Activated CD4-positive, CD25-positive, alpha-beta regulatory T cell treated with anti-CD3 and anti-CD28 coated beads, Interleukin-2, amount 50 U/mL, for 72 hours (primary cell): ENCODE results near the gene MYRF.
A peak's percentile ranks its signal among the peaks of the same experiment; 100 is the strongest.

ENCODE experiments used
- DNase-seq: peaks from one replicate; pipeline ENCODE4 v3.0.0; 2021

The MYRF gene

DNA sequence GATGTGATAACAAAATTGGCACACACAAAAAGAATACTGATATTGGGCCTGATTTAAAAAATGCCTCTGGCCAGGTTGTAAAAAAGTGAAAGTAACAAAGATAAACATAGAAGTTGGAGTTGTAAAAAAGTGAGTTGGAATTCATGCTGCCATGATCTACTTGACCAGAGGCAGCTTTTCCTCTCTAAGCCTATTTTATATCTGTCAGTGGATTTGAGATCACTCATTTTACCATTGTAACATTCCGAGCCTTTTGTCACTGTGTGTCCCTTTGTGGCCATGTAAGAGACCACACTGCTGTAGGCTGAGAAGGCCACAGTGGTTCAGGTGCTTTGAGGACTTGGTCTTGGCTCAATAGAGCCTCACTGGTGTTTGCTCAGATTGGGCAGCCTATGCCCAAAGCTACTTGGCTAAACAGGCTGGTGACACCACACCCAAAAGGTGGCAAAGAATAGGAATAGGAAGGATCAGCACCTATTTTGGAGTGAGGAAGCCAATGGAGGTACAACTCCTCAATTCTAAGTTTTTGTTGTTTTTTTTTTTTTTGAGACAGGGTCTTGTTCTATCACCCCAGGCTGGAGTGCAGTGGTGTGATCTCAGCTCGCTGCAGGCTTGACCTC lies 47.3 kb downstream of the MYRF start:
- no peak for DNase-seq

DNA sequence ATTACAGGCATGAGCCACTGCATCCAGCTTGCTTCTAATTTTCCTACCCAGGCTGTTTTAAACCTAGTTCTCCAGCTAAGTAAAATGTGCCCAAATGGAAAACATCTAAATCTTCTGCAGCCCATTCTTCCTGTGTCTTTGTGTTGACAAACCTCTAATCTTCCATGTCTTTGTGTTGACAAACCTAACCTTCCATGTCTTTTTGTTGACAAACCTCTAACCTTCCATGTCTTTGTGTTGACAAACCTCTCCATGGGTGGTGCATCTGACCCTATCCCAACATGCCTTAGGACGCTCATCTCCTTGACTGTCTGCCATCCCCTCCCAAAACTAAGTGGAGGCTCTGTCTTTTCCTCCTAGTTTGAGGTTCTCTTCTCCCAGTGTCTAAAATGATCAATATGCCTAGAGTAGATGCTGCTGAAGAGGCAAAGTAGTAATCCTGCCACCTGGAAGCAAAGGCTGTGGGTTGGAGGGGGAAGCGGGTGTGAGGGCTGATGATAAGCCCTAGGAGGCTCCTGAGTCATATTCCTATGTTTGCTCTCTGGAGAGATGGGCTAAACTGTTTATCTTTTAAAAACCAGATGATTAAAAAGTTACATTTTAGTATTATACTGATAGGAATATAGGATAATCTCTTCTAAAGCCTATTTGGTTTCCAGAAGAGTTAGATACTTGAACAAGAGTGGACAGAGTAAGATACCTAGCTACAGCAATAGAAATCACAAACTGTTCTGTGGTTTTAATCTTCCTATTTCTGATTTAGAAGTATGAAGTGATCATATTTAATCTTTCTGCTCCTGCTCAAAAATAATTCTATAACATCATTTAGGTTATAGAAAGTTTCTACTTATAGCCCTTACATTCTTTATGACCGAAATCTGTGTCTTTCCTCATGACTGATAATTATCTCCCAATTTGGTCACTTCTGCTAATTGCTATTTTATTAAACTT lies 48.2 kb downstream of the MYRF start:
- no peak for DNase-seq

- DNase-seq: no peak
These were observed 50.2 kb downstream of the MYRF start for GRCh38 chr11:61802605-61803004.

DNA sequence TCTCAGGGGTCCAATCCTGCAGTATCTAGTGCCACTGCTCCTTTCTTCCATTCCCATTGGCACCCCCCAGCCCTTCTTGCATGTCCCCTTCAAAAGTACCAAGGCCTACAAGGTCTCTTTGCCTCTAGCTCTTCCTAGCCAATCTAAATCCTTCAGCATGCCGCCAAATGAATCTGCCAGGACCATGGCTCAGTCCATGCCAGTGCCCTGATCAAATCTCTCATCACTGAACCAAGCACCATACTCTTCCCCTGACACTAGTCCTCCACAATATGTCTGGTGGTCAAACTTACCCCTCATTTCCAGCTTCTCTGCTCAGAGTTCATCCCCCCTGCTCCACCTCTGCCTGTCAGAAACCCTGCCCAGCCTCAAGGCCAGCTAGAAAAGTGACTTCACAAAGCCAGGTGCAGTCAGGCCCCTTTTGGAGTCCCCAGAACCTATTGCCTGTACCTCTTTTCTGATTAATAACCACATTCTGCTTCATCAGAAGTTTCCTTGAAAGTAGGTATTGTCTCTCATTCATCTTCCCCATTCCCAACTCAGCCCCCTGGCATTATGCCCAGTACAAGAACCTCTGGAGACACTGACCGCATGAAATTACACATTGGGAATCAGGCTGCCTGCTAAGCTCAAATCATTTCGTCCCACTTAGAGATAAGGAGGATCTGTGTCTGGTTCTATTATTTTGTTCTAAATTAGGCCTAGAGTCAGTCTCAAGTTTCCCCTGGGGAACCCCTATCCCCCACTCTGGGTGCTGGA lies 51.6 kb downstream of the MYRF start:
- no peak for DNase-seq

DNA sequence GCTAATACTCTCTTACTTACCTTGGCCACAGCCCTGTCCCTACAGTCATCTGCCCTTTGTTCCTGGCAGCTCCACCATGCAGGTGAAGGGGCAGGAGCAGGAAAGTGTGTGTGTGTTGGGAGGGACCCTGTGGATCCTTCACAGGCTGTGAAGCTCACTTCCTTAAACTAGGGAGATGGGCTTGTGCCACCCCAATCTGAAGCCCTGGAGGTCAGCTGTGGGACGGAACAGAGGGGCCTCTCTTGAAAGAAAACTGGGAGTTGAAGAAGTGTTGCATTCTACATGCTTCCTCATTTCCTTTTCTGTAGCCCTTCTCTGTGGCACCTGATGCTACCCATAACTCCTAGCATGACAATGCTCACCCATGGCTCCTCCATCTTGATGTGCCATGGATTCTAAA lies 52.7 kb downstream of the MYRF start:
- no peak for DNase-seq

DNA sequence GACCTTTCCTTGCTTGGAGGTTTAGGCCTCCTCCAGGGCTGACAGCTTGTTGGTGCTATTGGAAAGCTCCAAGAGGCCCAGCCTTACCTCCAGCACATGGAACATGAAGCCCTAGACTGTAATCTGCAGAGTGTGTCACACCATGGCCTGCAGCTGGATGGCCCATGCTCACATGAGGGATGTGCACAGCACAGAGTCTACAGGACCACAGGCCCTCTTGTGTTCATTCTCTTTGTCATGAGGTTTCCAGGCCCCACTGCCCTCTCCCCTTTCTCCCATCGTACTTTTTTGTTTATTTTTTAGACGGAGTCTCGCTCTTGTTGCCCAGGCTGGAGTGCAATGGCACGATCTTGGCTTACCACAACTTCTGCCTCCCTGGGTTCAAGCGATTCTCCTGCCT lies 54.3 kb downstream of the MYRF start:
- no peak for DNase-seq

DNA sequence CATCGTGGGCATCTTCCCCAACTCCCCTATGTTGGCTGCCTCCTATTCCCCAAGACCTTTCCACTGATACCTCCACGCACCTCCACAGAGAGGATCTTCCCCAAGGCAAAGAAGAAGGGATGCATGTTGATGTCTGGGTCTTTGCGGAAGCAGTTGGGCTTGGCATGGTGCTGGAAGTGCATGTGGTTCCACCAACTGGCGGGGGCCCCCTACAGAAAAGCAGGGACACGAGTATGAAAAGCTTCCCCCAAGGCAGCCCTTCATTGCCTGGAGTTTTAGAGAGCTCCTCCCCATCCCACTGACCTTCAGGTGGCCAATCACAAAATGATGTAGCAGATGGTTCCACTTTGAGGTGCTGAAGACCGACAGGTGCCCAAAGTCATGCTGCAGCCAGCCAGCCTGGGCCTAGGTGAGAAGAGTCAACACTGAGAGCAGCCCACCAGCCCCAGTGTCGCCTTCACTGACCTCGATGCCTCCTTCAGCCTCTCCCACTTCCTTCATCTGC lies 58.3 kb downstream of the MYRF start:
- DNase-seq: no peak

DNA sequence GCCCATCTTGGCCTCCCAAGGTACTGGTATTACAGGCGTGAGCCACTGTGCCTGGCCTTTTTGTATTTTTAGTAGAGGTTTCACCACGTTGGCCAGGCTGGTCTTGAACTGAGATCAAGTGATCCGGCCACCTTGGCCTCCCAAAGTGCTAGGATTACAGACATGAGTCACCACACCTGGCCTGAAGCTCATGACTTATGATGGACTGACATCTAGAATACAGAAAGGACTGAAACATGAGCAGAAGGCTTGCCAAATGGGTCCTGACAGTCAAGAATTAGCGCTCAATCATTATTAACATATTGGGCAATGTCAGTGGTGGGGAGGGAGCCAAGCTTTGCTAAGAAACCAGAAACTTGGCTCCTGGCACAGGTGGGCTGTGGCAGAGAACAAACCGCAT lies 59.4 kb downstream of the MYRF start:
- no peak for DNase-seq

DNA sequence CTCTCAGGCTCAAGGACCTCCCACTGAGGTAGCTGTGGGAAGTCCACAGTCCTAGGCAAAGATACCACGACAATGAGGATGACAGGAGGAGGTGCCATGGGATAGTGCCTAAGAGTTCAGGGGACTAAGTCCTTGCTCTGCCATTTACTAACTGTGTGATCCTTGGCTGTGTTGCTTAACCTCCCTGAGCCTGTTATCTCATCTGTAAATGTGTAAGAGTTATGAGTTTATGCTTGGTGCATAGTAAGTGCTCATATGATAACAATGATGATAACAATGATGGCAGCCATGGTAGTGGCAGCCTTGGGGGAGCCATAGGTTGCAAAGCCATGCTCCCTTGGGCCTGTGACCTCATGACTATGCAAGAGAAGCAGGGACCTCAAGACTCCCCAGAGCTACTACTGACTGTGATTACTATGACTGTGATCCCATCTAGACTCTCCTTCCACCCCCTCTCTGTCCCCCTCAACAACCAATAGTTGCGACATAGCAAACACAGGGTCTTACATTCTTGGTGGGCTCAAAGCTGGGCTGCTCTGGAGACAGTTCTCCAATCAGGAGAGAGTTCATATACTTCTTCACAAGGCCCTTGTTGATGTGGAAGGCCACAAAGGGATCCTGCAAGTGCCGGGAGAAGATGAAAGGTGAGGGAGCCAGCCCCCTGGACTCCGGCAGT lies 60.4 kb downstream of the MYRF start:
- no peak for DNase-seq

GRCh38 chr11:61814247-61814957 lies 62.0 kb downstream of the MYRF start:
- no peak for DNase-seq

- DNase-seq: peak; percentile 80
These were observed 62.7 kb downstream of the MYRF start for GRCh38 chr11:61814958-61815789.

GRCh38 chr11:61815790-61816735 lies 63.6 kb downstream of the MYRF start:
- DNase-seq: peak; percentile 61

DNA sequence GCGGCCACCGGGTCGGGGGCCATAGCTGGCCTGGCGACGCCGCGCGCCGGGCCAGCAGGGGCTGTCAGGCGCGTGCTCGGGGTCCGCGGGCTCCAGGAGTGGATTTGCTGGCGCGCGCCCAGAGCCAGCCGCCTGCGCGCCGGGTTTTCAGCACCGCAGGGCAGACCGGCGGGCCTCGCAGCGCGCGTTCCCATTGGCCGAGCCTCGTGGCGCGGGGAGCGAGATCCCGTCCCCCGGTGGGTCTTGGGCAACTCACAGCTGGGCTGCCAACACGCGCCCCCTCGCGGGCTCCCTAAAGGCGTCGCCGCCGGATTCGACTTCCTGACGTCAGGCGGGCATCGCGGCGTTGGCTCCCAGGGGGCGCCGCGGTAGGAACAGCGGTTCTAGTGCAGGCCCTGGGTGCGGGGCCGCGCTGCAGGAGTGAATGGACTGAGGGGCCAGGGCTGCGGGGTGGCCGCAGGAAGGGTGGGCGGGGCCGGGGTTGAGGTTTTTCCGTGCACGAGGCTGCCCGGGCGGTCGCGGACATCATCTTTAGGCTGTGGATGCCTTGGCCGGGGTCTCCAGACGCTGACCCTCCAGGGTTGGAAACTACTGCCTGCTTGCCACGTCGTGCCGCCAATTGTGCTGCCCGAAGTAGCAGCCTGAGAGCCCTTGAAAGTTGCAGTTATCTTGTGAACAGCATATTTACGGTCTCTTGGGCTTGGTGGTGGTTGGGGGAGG lies 64.5 kb downstream of the MYRF start, which contains the start of gene FADS1:
TSS of gene FADS1 (minus strand) at position 268 of the 720 bp plus-strand sequence. CDS start at position 194, 74 bp downstream.
- DNase-seq: peak; percentile 76

- no peak for DNase-seq
These were observed 65.2 kb downstream of the MYRF start for GRCh38 chr11:61817471-61818202.

DNA sequence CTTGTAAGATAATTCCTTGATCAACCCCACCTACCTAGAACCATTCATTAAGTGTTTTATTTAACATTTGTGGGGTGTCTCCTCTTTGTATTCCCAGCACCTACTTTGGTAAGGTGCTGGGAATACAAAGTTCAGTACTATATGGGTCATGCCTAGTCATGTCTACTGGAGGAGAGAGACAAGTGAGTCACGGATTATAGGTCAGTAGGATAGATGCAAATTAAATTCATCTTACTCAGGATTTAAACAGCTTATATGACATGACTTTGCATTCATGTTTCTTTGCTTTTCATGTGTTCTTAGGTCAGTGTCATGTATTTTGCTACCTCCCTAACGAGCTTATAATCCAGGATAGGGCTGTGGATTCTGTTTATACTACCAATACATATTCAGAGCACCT lies 67.7 kb downstream of the MYRF start:
- no peak for DNase-seq

DNA sequence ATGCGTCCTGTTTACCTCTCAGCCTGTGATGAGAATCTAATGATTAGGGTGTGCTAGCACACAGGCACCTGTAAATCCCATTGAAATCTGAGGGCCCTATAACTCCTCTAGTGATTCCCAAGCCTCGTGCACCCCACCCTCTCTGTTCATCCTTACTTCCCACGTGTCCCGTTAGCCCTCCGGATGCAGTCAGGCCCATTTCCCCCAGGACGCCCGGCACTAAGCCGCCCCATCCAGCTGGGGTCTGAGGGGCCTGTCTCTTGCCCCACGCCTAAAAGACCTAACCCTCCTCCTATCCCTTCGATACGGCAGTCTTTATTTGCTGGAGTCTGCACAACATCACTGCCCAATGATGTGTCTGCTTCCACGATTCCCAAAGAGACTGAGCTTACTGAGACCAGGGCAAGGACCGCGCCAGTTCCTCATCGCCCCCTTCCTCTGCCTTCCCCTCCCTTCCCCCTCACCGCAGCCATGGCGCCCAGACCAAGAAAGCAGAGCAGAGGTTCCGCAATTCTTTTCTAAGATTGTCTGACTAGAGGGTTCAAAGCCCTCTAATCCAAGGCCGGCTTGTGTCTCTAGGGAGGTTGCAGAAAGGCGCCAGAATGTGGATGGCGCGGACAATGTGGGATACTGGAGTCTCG lies 74.6 kb downstream of the MYRF start:
- no peak for DNase-seq

- DNase-seq: peak; percentile 76
These were observed 75.3 kb downstream of the MYRF start, which contains the start of gene FADS2 for GRCh38 chr11:61827571-61828378. TSS of gene FADS2 (plus strand) at chr11:61828300. CDS start at chr11:61828391, 91 bp downstream.
